GM12892 (cell line): Measurements from ENCODE around the gene IL2RA.

Source experiments
- POLR2A ChIP-seq: IDR thresholded peaks from 2 replicates; pipeline ENCODE4 v1.6.1; 2011; ENCODE audit warnings: low read depth, low read length, control low read depth
- POLR2AphosphoS5 ChIP-seq: IDR thresholded peaks from 2 replicates; pipeline ENCODE4 v1.6.1; 2011; ENCODE audit warnings: low read depth, low read length, control low read depth

GRCh38 chr10:6035101-6035834 lies 26.9 kb downstream of the IL2RA start:
- no peak for TF ChIP-seq POLR2A
- no peak for TF ChIP-seq POLR2AphosphoS5
